Activated T-cell treated with anti-CD3 and anti-CD28 coated beads, Interleukin-2, amount 50 U/mL, for 1 hour (primary cell): ENCODE measurements around the gene R3HDM2.

ENCODE experiments used
- DNase-seq: peaks from one replicate; pipeline ENCODE4 v3.0.0-alpha.2; 2020

R3HDM2 gene

GRCh38 chr12:57212701-57213057 lies 218.2 kb downstream of the R3HDM2 start:
- DNase-seq = no peak

GRCh38 chr12:57211791-57212700 lies 218.8 kb downstream of the R3HDM2 start:
- no peak for DNase-seq

GRCh38 chr12:57210926-57211692 lies 219.7 kb downstream of the R3HDM2 start:
- no peak for DNase-seq

GRCh38 chr12:57210461-57210860 lies 220.4 kb downstream of the R3HDM2 start:
- DNase-seq = no peak

- DNase-seq = no peak
Measured at GRCh38 chr12:57209916-57210315, 220.9 kb downstream of the R3HDM2 start.

GRCh38 chr12:57208631-57209282 lies 222.1 kb downstream of the R3HDM2 start:
- no peak for DNase-seq

GRCh38 chr12:57207731-57208630 lies 222.9 kb downstream of the R3HDM2 start:
- no peak for DNase-seq

- no peak for DNase-seq
Measured at GRCh38 chr12:57205931-57206330, 224.9 kb downstream of the R3HDM2 start.

- no peak for DNase-seq
Measured at GRCh38 chr12:57205186-57205585, 225.7 kb downstream of the R3HDM2 start.

GRCh38 chr12:57204454-57204853 lies 226.4 kb downstream of the R3HDM2 start:
- no peak for DNase-seq

GRCh38 chr12:57203791-57204190 lies 227.1 kb downstream of the R3HDM2 start:
- no peak for DNase-seq
